Central memory CD4-positive, alpha-beta T cell (primary cell): Measurements from ENCODE around the gene COL5A2.

ENCODE experiments used
- DNase-seq: peaks from one replicate; pipeline ENCODE4 v3.0.0; 2022

Gene COL5A2

DNA sequence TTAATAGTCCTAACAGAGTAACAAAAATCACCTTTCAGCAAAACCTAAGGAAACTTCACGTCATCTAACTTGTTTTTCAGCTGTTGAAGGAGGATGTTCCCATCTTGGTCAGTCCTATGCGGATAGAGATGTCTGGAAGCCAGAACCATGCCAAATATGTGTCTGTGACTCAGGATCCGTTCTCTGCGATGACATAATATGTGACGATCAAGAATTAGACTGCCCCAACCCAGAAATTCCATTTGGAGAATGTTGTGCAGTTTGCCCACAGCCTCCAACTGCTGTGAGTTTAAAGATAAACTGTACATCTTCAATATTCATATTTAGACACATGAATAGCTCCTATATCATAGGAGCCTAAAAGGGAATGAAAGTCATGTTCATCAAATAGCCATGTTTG is 194.9 kb downstream of the COL5A2 start:
- no peak for DNase-seq

- no peak for DNase-seq
Measured at GRCh38 chr2:188984065-188984491, 195.5 kb downstream of the COL5A2 start.

- no peak for DNase-seq
Measured at GRCh38 chr2:188983427-188984064, 196.0 kb downstream of the COL5A2 start.
